LoVo (cell line): ENCODE results near the gene GPR55.
A peak's percentile ranks its signal among the peaks of the same experiment; 100 is the strongest.

Experiments
- DNase-seq: peaks from one replicate; pipeline ENCODE4 v3.0.0-alpha.2; 2016; ENCODE audit warnings: low spot score

The GPR55 gene

GRCh38 chr2:230919240-230919639 lies 5.8 kb downstream of the GPR55 start:
- DNase-seq = no peak

GRCh38 chr2:230916218-230916617 lies 8.8 kb downstream of the GPR55 start:
- no peak for DNase-seq

GRCh38 chr2:230915319-230915718 lies 9.7 kb downstream of the GPR55 start:
- DNase-seq = no peak

- no peak for DNase-seq
Measured at GRCh38 chr2:230914886-230915285, 10.2 kb downstream of the GPR55 start.

- DNase-seq = no peak
Measured at GRCh38 chr2:230913406-230914143, 11.5 kb downstream of the GPR55 start.

- no peak for DNase-seq
Measured at GRCh38 chr2:230912724-230913123, 12.3 kb downstream of the GPR55 start.

- DNase-seq = no peak
Measured at GRCh38 chr2:230912046-230912445, 13.0 kb downstream of the GPR55 start.

- no peak for DNase-seq
Measured at GRCh38 chr2:230910546-230911177, 14.4 kb downstream of the GPR55 start.

- no peak for DNase-seq
Measured at GRCh38 chr2:230909841-230910545, 15.0 kb downstream of the GPR55 start.

GRCh38 chr2:230908595-230909191 lies 16.3 kb downstream of the GPR55 start:
- peak; percentile 83 for DNase-seq

GRCh38 chr2:230908092-230908594 lies 16.9 kb downstream of the GPR55 start:
- DNase-seq = no peak

GRCh38 chr2:230907361-230908091 lies 17.5 kb downstream of the GPR55 start:
- no peak for DNase-seq

GRCh38 chr2:230906471-230907230 lies 18.4 kb downstream of the GPR55 start:
- DNase-seq = no peak

- peak; percentile 39 for DNase-seq
Measured at GRCh38 chr2:230905448-230906421, 19.3 kb downstream of the GPR55 start.

GRCh38 chr2:230904856-230905447 lies 20.1 kb downstream of the GPR55 start:
- DNase-seq = no peak

- no peak for DNase-seq
Measured at GRCh38 chr2:230903231-230904150, 21.6 kb downstream of the GPR55 start.

GRCh38 chr2:230902180-230902899 lies 22.7 kb downstream of the GPR55 start:
- peak; percentile 26 for DNase-seq

- no peak for DNase-seq
Measured at GRCh38 chr2:230901006-230901405, 24.0 kb downstream of the GPR55 start.
